Activated naive CD4-positive, alpha-beta T cell treated with anti-CD3 and anti-CD28 coated beads, Interleukin-2, amount 50 U/mL, for 16 hours (primary cell): ENCODE measurements around the gene VTI1A.

Experiments used
- DNase-seq: peaks from one replicate; pipeline ENCODE4 v3.0.0-alpha.2; 2020

The VTI1A gene

GRCh38 chr10:112793202-112793921 is 346.3 kb downstream of the VTI1A start:
- DNase-seq: no peak

GRCh38 chr10:112794201-112794600 is 347.2 kb downstream of the VTI1A start:
- DNase-seq: no peak

GRCh38 chr10:112795067-112795466 is 348.1 kb downstream of the VTI1A start:
- no peak for DNase-seq

GRCh38 chr10:112797197-112797596 is 350.2 kb downstream of the VTI1A start:
- DNase-seq: no peak

GRCh38 chr10:112797855-112798254 is 350.8 kb downstream of the VTI1A start:
- DNase-seq: no peak

- DNase-seq: no peak
These were observed 352.0 kb downstream of the VTI1A start for GRCh38 chr10:112799038-112799437.

GRCh38 chr10:112799726-112800510 is 352.9 kb downstream of the VTI1A start:
- DNase-seq: no peak

- DNase-seq: no peak
These were observed 354.0 kb downstream of the VTI1A start for GRCh38 chr10:112801004-112801403.

- DNase-seq: no peak
These were observed 354.7 kb downstream of the VTI1A start for GRCh38 chr10:112801748-112802147.

GRCh38 chr10:112802411-112803022 is 355.5 kb downstream of the VTI1A start:
- DNase-seq: no peak

GRCh38 chr10:112803961-112804401 is 357.0 kb downstream of the VTI1A start:
- DNase-seq: no peak

GRCh38 chr10:112805254-112805590 is 358.2 kb downstream of the VTI1A start:
- no peak for DNase-seq

- DNase-seq: no peak
These were observed 358.7 kb downstream of the VTI1A start for GRCh38 chr10:112805701-112806100.

- no peak for DNase-seq
These were observed 360.0 kb downstream of the VTI1A start for GRCh38 chr10:112807013-112807412.

GRCh38 chr10:112809736-112810135 is 362.7 kb downstream of the VTI1A start:
- no peak for DNase-seq

- DNase-seq: no peak
These were observed 363.7 kb downstream of the VTI1A start for GRCh38 chr10:112810711-112811151.

- no peak for DNase-seq
These were observed 364.9 kb downstream of the VTI1A start for GRCh38 chr10:112811741-112812551.

GRCh38 chr10:112812586-112812985 is 365.6 kb downstream of the VTI1A start:
- no peak for DNase-seq

- DNase-seq: no peak
These were observed 367.0 kb downstream of the VTI1A start for GRCh38 chr10:112813866-112814591.

GRCh38 chr10:112815269-112816032 is 368.4 kb downstream of the VTI1A start:
- DNase-seq: no peak

- no peak for DNase-seq
These were observed 369.0 kb downstream of the VTI1A start for GRCh38 chr10:112816033-112816430.

GRCh38 chr10:112816891-112817290 is 369.9 kb downstream of the VTI1A start:
- DNase-seq: no peak
